Chondrocyte (in vitro differentiated cells): Measurements from ENCODE around the gene USP14. TPM values are rescaled to one million over a fixed set of nuclear protein-coding genes. Genes with fewer than 3 reads are reported as not detected.

Experiments used
- DNase-seq: peaks from one replicate; pipeline ENCODE4 v3.0.0; 2021; ENCODE audit warnings: mixed read lengths, low spot score
- H3K27ac Mint-ChIP-seq: one replicate; pipeline ENCODE4 v1.8.0; 2021; ENCODE audit warnings: mild to moderate bottlenecking, moderate library complexity, mixed read lengths; ENCODE audit not compliant: unreplicated experiment
- H3K27me3 Mint-ChIP-seq: 2 replicates; pipeline ENCODE4 v1.8.0; 2021; ENCODE audit warnings: low read depth, mixed read lengths
- H3K36me3 Mint-ChIP-seq: 2 replicates; pipeline ENCODE4 v1.8.0; 2021; ENCODE audit warnings: low read depth, mixed read lengths
- H3K4me1 Mint-ChIP-seq: 2 replicates; pipeline ENCODE4 v1.8.0; 2021; ENCODE audit warnings: low read depth, mild to moderate bottlenecking, mixed read lengths
- H3K4me3 Mint-ChIP-seq: one replicate; pipeline ENCODE4 v1.8.0; 2021; ENCODE audit warnings: mild to moderate bottlenecking, moderate library complexity, mixed read lengths; ENCODE audit not compliant: unreplicated experiment
- H3K9me3 Mint-ChIP-seq: 2 replicates; pipeline ENCODE4 v1.8.0; 2021; ENCODE audit warnings: low read depth, mixed read lengths
- CTCF ChIP-seq: fragments of 200-600 bp; sonication (generic); IDR thresholded peaks from 2 replicates; pipeline ENCODE4 v1.5.0; 2021; ENCODE audit warnings: antibody characterized with exemption, mild to moderate bottlenecking, moderate library complexity
- total RNA-seq: library from RNA; stranded (reverse); gene quantifications from 3 replicates; pipeline ENCODE4 v1.2.1, GENCODE V29; 2021

Gene USP14
- total RNA-seq, 1 donor from 2014 or later, result 76.7 TPM

- H3K27me3 Mint-ChIP-seq, result no peaks in the 10 kb centered on the region
- no peak overlapping the region for H3K4me3 Mint-ChIP-seq
- H3K9me3 Mint-ChIP-seq, result no peaks in the 10 kb centered on the region
- peaks cover 42% of the 10 kb centered on the region for H3K36me3 Mint-ChIP-seq
- no peak for DNase-seq
- H3K4me1 Mint-ChIP-seq, result peaks cover 8% of the 10 kb centered on the region
- TF ChIP-seq CTCF, result peak; percentile 59
- no peak overlapping the region for H3K27ac Mint-ChIP-seq
Observed at GRCh38 chr18:212780-213179, 54.4 kb downstream of the USP14 start.

GRCh38 chr18:213505-213904, 55.1 kb downstream of the USP14 start:
- no peak for TF ChIP-seq CTCF
- DNase-seq, result no peak
- Mint-ChIP-seq H3K4me3 (no peak overlapping the region), H3K36me3 (peaks cover 47% of the 10 kb centered on the region), H3K27ac (no peak overlapping the region), H3K4me1 (peaks cover 8% of the 10 kb centered on the region), H3K9me3 (no peaks in the 10 kb centered on the region), H3K27me3 (no peaks in the 10 kb centered on the region)

- Mint-ChIP-seq H3K9me3 (no peaks in the 10 kb centered on the region), H3K4me3 (no peak overlapping the region), H3K27me3 (no peaks in the 10 kb centered on the region), H3K4me1 (peaks cover 8% of the 10 kb centered on the region), H3K36me3 (peaks cover 49% of the 10 kb centered on the region), H3K27ac (no peak overlapping the region)
- DNase-seq, result no peak
- TF ChIP-seq CTCF, result no peak
Observed at GRCh38 chr18:213966-214365, 55.6 kb downstream of the USP14 start.

- no peak for TF ChIP-seq CTCF
- H3K27ac Mint-ChIP-seq, result no peak overlapping the region
- H3K9me3 Mint-ChIP-seq, result no peaks in the 10 kb centered on the region
- DNase-seq, result no peak
- H3K4me1 Mint-ChIP-seq, result no peaks in the 10 kb centered on the region
- peaks cover 47% of the 10 kb centered on the region for H3K36me3 Mint-ChIP-seq
- H3K27me3 Mint-ChIP-seq, result no peaks in the 10 kb centered on the region
- no peak overlapping the region for H3K4me3 Mint-ChIP-seq
Observed at GRCh38 chr18:215448-216010, 57.2 kb downstream of the USP14 start.

- Mint-ChIP-seq H3K36me3 (peaks cover 36% of the 10 kb centered on the region), H3K4me3 (no peak overlapping the region), H3K4me1 (no peaks in the 10 kb centered on the region), H3K9me3 (no peaks in the 10 kb centered on the region), H3K27me3 (no peaks in the 10 kb centered on the region), H3K27ac (no peak overlapping the region)
- DNase-seq, result no peak
- no peak for TF ChIP-seq CTCF
Observed at GRCh38 chr18:217532-218336, 59.4 kb downstream of the USP14 start.
